GM21576 (cell line): ENCODE data around the gene C10orf62.
"Not testable (repeated sequence)": the region's sequence is repeated elsewhere in the genome, so short reads cannot be mapped to it uniquely, and the experiment has no call there.

Experiments
- ATAC-seq: cut with Tn5 transposase; IDR thresholded peaks from one replicate; pipeline ENCODE4 v1.9.1; 2021; ENCODE audit warnings: mild to moderate bottlenecking, moderate library complexity; ENCODE audit not compliant: unreplicated experiment

Gene C10orf62, protein sequence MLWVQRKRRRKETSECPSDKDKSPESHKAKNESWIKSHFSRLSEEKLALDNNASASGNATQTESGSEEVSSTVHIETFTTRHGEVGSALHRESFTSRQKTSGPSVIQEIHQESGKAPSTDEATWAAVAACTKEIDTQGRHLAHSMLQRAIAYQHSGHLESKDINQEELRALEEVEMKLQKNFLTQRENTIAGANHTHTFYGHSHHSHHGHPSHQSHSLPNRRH

DNA sequence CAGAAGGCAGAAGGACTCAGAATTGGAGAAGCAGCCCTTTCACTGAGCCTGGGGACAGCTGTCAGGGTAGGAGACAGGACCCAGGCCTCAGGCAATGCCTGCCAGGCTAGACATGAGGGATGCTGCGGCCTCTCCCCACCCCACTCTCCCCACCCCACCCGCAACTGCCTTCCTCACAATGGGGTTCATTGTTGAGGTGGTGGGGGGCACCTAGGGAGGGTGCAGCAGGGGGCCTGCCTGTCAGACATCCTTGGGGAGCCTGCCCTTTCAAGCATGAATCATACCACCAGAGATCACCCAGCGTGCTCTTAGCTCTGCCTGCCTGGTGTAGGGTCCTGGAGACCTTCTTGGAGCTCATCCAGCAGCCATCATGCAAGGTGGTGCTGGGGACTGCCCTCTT lies at the start of gene C10orf62:
TSS of gene C10orf62 (plus strand) at position 243 of the 400 bp plus-strand sequence. CDS start 177 bp downstream, outside the sequence.
- ATAC-seq = no peak

DNA sequence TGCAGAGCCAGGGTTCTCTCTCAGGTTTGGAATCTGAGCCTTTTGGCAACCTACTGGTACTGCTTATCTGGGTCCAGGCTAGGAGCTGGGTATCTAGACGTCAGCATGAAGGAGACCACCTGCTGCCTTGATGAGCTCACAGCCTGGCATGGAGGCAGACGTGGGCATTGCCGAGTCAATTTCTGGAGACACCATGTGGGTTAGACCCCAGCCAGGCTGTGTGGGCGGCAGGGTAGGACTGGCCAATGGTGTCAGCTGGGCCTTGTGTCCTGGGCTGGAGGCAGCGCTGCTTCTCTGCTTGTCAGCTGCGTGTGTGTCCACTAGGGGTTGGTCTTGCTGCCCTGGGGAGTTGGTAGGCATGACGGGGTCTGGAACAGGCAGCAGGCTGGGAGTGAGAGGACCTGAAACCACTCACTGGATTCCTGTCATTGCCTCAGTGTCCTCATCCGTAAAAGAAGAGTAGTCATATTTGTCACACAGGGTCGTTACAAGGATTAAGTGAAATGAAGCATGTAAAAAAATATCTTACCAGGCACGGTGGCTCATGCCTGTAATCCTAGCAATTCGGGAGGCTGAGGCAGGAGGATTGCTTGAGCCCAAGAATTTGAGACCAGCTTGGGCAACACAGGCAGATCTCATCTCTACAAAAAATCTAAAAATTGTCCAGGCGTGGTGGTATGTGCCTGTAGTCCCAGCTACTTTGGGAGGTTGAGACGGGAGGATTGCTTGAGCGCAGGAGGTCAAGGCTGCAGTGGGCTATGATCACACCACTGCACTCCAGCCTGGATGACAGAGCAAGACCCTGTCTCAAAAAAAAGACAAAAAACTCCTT lies 48.6 kb upstream of the C10orf62 start:
- no peak for ATAC-seq

- no peak for ATAC-seq
Observed at GRCh38 chr10:97542169-97543024, 47.1 kb upstream of the C10orf62 start.

- ATAC-seq = no peak
Observed at GRCh38 chr10:97543025-97543546, 46.4 kb upstream of the C10orf62 start.

DNA sequence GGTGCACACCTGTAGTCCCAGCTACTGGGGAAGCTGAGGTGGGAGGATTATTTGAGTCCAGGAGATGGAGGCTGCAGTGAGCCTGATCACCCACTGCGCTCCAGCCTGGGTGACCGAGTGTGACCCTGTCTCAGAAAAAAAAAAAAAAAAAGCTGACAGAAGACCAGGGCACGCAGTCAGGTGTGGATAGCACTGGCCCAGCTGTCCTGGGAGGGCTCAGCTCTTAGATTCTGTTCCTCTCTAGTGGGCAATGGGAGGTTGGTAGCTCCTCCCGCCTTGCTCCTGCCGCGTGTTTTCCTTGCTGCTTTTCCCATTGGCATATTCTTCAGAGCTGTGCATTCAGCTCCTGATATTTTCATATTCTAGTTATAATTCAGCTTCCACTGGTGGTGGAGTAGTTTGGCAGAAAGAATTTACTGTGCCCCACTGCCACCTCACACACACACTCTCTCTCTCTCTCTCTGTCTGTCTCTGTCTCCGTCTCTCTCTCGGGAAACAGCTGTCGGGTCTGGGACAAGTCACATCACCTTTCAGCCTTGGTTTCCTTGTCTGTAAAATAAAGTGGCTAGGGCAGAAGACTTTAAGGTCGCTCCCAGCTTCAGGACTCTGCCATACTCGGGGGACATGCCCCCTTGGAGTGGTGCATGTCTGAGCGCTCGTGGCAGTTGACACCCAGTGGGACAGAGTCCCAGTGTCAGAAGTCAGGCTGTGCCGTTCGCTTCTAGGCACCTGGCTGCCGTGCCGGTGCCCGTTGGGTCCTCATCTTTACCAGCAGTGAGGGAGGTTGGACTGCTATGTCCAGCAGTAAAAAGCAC lies 42.9 kb upstream of the C10orf62 start:
- no peak for ATAC-seq

DNA sequence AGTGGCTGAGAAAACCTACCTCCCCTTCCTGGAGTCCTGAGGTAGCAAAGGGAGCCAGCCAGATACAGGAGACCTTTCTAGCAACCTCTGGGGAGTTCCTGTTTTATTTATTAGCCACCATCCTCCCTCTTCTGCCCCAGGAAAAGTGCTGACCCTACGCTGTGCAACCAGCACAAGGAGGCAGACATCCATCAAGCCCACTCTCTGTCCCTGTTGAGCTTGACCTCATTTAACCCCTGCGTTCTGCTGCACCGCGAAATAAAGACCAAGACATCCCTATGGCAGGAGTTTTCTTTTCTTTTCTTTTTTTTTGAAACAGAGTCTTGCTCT lies 42.3 kb upstream of the C10orf62 start:
- ATAC-seq = no peak

GRCh38 chr10:97547962-97548361 lies 41.6 kb upstream of the C10orf62 start:
- ATAC-seq = no peak

DNA sequence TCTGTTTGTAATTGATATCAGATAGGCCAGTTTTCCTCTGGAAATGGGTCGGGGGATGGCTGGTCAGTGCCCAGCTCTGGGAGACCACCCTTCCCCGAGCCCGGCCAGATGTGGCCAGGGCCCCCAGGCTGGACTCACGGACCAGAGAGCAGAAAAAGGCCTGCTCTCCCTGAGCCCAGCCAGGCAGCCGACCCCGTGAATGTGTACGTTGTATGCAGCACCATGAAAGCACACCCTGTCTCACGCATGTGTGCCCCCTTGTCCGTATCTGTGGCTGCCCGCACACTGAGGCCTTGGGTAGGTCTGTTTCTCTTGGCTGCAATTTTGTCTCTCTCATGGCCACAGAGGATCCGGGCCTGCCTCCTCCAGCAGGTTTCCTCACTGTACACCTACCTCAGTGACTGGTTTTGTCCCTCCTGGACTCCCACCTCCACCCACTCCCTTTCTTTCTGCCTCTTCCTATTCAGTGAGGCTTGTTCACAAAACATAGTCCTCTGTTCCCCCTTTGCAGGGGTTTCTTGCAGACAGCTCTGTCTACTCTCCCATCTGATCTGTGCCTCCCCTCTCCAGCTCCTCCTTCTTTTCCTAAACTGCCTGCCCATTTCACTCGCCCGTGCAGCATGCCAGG lies 40.6 kb upstream of the C10orf62 start:
- no peak for ATAC-seq

- ATAC-seq = no peak
Observed at GRCh38 chr10:97549587-97550322, 39.8 kb upstream of the C10orf62 start.

GRCh38 chr10:97550336-97551149 lies 39.0 kb upstream of the C10orf62 start:
- ATAC-seq = no peak

GRCh38 chr10:97551271-97551670 lies 38.2 kb upstream of the C10orf62 start:
- no peak for ATAC-seq

GRCh38 chr10:97553575-97554031 lies 35.9 kb upstream of the C10orf62 start:
- ATAC-seq = peak; percentile 76

DNA sequence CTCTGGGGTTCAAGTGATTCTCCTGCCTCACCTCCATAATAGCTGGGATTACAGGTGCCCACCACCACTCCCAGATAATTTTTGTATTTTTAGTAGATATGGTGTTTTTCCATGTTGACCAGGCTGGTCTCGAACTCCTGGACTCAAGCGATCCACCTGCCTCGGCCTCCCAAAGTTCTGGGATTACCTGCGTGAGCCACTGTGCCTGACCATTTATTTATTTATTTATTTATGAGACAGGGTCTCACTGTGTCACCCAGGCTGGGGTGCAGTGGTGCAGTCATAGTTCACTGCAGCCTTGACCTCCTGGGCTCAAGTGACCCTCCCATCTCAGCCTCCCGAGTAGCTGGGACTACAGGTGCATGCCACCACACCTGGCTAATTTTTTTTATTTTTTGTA lies 35.2 kb upstream of the C10orf62 start:
- ATAC-seq = not testable (repeated sequence)

DNA sequence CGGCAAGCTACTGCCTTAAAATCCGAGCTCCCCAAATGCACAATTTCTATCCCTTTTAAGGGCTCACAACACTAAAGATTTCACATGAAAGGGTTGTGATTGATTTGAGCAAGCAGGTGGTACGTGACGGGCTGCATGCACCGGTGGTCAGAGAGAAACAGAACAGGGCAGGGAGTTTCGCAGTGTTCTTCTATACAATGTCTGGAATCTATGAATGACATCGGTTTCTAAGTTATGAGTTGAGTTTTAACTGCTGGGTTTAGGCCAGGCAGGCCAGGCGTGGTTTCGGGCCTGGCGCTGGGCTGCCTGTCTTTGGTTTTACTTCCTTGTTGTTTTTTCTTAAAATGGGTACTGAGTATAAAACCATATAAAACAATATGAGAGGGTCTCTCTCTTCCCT lies 34.0 kb upstream of the C10orf62 start:
- ATAC-seq = not testable (repeated sequence)

DNA sequence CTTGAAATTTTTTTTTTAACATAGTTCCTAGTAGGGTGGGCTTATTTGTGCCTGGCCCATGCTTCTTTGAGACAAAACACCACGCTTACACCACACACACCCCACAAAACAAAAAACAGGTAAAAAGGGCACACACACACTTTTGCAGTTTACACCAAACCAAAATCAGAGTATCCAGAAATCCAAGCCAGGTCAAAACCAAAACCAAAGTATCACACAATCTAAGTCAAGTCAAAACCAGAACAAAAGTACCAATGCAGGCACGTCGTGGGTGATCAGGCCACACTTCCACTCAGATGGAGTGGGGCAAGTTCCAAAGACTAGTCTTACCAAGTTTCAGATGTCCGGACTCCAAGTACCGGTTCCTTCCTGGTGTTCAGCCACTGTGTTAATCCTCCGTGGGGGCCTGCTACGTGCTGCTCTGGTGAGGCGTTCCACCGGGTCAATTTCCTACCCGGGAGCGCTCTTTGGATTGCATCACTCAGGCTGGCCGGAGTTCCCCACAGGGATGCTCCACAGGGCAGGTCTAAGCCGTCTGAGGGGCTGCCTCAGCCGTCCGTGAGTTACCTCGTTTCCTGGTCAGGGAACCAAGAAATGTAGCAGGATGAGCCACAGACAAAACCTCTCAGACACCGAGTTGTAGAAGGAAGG lies 28.7 kb upstream of the C10orf62 start:
- not testable (repeated sequence) for ATAC-seq

GRCh38 chr10:97561386-97562077 lies 28.0 kb upstream of the C10orf62 start:
- not testable (repeated sequence) for ATAC-seq

GRCh38 chr10:97562329-97562728 lies 27.2 kb upstream of the C10orf62 start:
- not testable (repeated sequence) for ATAC-seq
